GM10266 (cell line): Measurements from ENCODE around the gene THRB.

ENCODE experiments used
- DNase-seq: peaks from one replicate; pipeline ENCODE4 v3.0.0; 2012; ENCODE audit errors: extremely low spot score
- CTCF ChIP-seq: IDR thresholded peaks from 2 replicates; pipeline ENCODE4 v1.5.1; 2012; ENCODE audit warnings: mild to moderate bottlenecking, low read depth; ENCODE audit not compliant: control insufficient read depth, insufficient read depth; ENCODE audit errors: missing control alignments

Gene THRB

GRCh38 chr3:24494618-24495325 is at the start of gene THRB:
THRB (minus strand) TSS chr3:24494850.
- TF ChIP-seq CTCF: no peak

GRCh38 chr3:24541935-24542334 is 47.3 kb upstream of the THRB start:
- DNase-seq: no peak
- TF ChIP-seq CTCF: no peak

More at GRCh38 chr3:24494618-24495325, at the start of gene THRB:
- DNase-seq: peak; percentile 40

- TF ChIP-seq CTCF: no peak
- DNase-seq: no peak
Measured at GRCh38 chr3:24540821-24541220, 46.2 kb upstream of the THRB start.

- no peak for TF ChIP-seq CTCF
- DNase-seq: no peak
Measured at GRCh38 chr3:24539699-24540098, 45.0 kb upstream of the THRB start.

- no peak for TF ChIP-seq CTCF
- no peak for DNase-seq
Measured at GRCh38 chr3:24538891-24539290, 44.2 kb upstream of the THRB start.

GRCh38 chr3:24533561-24534193 is 39.0 kb upstream of the THRB start:
- no peak for DNase-seq
- TF ChIP-seq CTCF: no peak

GRCh38 chr3:24530471-24530870 is 35.8 kb upstream of the THRB start:
- no peak for TF ChIP-seq CTCF
- no peak for DNase-seq
